GM12878 (cell line): ENCODE measurements around the gene UTS2. TPM values are rescaled to one million over a fixed set of nuclear protein-coding genes. Genes with fewer than 3 reads are reported as not detected.

Experiments used
- ATAC-seq: fragments of 200-7000 bp; cut with Tn5 transposase; 3 replicates; pipeline ENCODE4 v1.9.1; 2020; ENCODE audit warnings: mild to moderate bottlenecking, moderate library complexity
- BruUV-seq: library from RNA; stranded (reverse); fragments of 400-500 nt; replicated peaks from 2 replicates; lab custom pipeline; 2021; lab: Mats Ljungman, UMichigan
- CTCF ChIA-PET: fragments of 300-600 bp; sonication (Branson Sonifier 250); formaldehyde crosslinking; extraction: SDS; loops from one replicate; lab custom pipeline; 2021; ENCODE audit warnings: inconsistent platforms; lab: Yijun Ruan, JAX
- POLR2A ChIA-PET: fragments of 350-600 bp; formaldehyde crosslinking; extraction: SDS; loops from one replicate; lab custom pipeline; 2021; ENCODE audit warnings: inconsistent platforms; lab: Charles Lee
- RAD21 ChIA-PET: fragments of 300-600 bp; sonication (Branson Sonifier 250); formaldehyde crosslinking; loops from one replicate; lab custom pipeline; 2023; ENCODE audit warnings: antibody characterized with exemption; ENCODE audit not compliant: unreplicated experiment; lab: Charles Lee
- SMC1A ChIA-PET: fragments of 300-600 bp; sonication (Branson Sonifier 250); formaldehyde crosslinking; loops from one replicate; lab custom pipeline; 2023; ENCODE audit not compliant: unreplicated experiment, uncharacterized antibody; lab: Charles Lee
- DNase-seq: peaks from one replicate; pipeline ENCODE4 v3.0.0-alpha.2; 2011; ENCODE audit warnings: low read depth, low spot score
- FAIRE-seq: peaks from 3 replicates; lab custom pipeline; 2011; peaks lifted over from hg19 to GRCh38; lab: Jason Lieb, UNC
- H2AFZ ChIP-seq: 2 replicates; pipeline ENCODE4 v1.6.0; 2011; ENCODE audit warnings: low read depth, low read length, control low read depth; ENCODE audit not compliant: control insufficient read depth
- H3K27ac ChIP-seq: 2 replicates; pipeline ENCODE4 v1.5.1; 2011; ENCODE audit warnings: control low read depth; ENCODE audit not compliant: control insufficient read depth, insufficient read depth
- H3K27me3 ChIP-seq, 2 experiments: replicated peaks in 1 of 2; 2 replicates each; pipeline versions ENCODE4 v1.6.0 to v1.6.1; 2011; ENCODE audit warnings: low read length in 1 of 2; ENCODE audit not compliant: control insufficient read depth in 2 of 2, insufficient read depth in 2 of 2
- H3K36me3 ChIP-seq, 2 experiments: 2 replicates each; pipeline ENCODE4 v1.5.1; 2011; ENCODE audit warnings: low read length in 1 of 2; ENCODE audit not compliant: control insufficient read depth in 2 of 2, insufficient read depth in 2 of 2
- H3K4me1 ChIP-seq: 2 replicates; pipeline ENCODE4 v1.6.1; 2011; ENCODE audit warnings: mild to moderate bottlenecking, low read length, moderate library complexity, mixed read lengths; ENCODE audit not compliant: control insufficient read depth, insufficient read depth
- H3K4me2 ChIP-seq: 2 replicates; pipeline ENCODE4 v1.6.0; 2011; ENCODE audit warnings: control low read depth; ENCODE audit not compliant: control insufficient read depth, insufficient read depth
- H3K4me3 ChIP-seq: fragments of 200-600 bp; sonication (generic); 2 replicates; pipeline ENCODE4 v1.5.1; 2016
- H3K79me2 ChIP-seq: 2 replicates; pipeline ENCODE4 v1.6.0; 2011; ENCODE audit warnings: low read length; ENCODE audit not compliant: control insufficient read depth, insufficient read depth
- H3K9ac ChIP-seq: 2 replicates; pipeline ENCODE4 v1.8.0; 2011; ENCODE audit warnings: low read length, control low read depth, mixed read lengths; ENCODE audit not compliant: control insufficient read depth, insufficient read depth
- H3K9me3 ChIP-seq: replicated peaks from 3 replicates; pipeline ENCODE4 v1.5.1; 2011; ENCODE audit warnings: mild to moderate bottlenecking, low read length; ENCODE audit not compliant: control insufficient read depth, insufficient read depth
- H4K20me1 ChIP-seq: 2 replicates; pipeline ENCODE4 v1.6.0; 2011; ENCODE audit not compliant: control insufficient read depth, insufficient read depth
- CHD4 ChIP-seq: fragments of 200-600 bp; sonication (generic); IDR thresholded peaks from 2 replicates; pipeline ENCODE4 v1.6.1; 2016; ENCODE audit warnings: mild to moderate bottlenecking
- CREB1 ChIP-seq: IDR thresholded peaks from 2 replicates; pipeline ENCODE4 v1.6.1; 2012; ENCODE audit warnings: low read depth, mild to moderate bottlenecking, inconsistent platforms
- HSF1 ChIP-seq: fragments of 150-350 bp; IDR thresholded peaks from 2 replicates; pipeline ENCODE4 v1.6.1; 2014; ENCODE audit warnings: mild to moderate bottlenecking, low read depth, low read length
- IKZF1 ChIP-seq: fragments of 450-650 bp; conservative IDR thresholded peaks from 2 replicates; pipeline ENCODE4 v1.6.1; 2017; ENCODE audit warnings: antibody characterized with exemption, mild to moderate bottlenecking
- MXI1 ChIP-seq: fragments of 150-350 bp; IDR thresholded peaks from 2 replicates; pipeline ENCODE4 v1.6.1; 2011; ENCODE audit warnings: low read depth, mild to moderate bottlenecking, inconsistent platforms, low read length, improper control_type of control experiment
- POLR2AphosphoS2 ChIP-seq: IDR thresholded peaks from 2 replicates; pipeline ENCODE4 v1.6.1; 2011; ENCODE audit warnings: low read depth, mild to moderate bottlenecking, low read length, improper control_type of control experiment, moderate library complexity
- RCOR1 ChIP-seq: conservative IDR thresholded peaks from 2 replicates; pipeline ENCODE4 v1.6.1; 2012; ENCODE audit warnings: low read depth, low read length, improper control_type of control experiment
- RUNX3 ChIP-seq: IDR thresholded peaks from 2 replicates; pipeline ENCODE4 v1.6.1; 2012; ENCODE audit warnings: low read length, inconsistent platforms
- SIN3A ChIP-seq: IDR thresholded peaks from 2 replicates; pipeline ENCODE4 v1.6.1; 2012; ENCODE audit warnings: low read depth, low read length, improper control_type of control experiment
- SMAD5 ChIP-seq: IDR thresholded peaks from 2 replicates; pipeline ENCODE4 v1.6.1; 2016; ENCODE audit warnings: antibody characterized with exemption, low read depth
- WGBS: methylation state at CpG from one replicate; pipeline ENCODE4 v1.1.6; 2016; ENCODE audit warnings: low lambda C conversion rate; ENCODE audit not compliant: insufficient replicate concordance, insufficient coverage; ENCODE audit errors: missing lambda C conversion rate; 5-methylcytosine and 5-hydroxymethylcytosine counted together
- in situ Hi-C: fragments of 300-500 bp; cut with MboI; formaldehyde crosslinking; loops from 9 replicates; pipeline ENCODE4 v1.14.3; 2018; ENCODE audit warnings: mixed read lengths
- intact Hi-C: fragments of 100-400 bp; cut with micrococcal nuclease; formaldehyde crosslinking; loops from one replicate; pipeline ENCODE4 v1.14.2; 2022; ENCODE audit not compliant: unreplicated experiment
- polyA plus RNA-seq, 11 experiments: library from polyadenylated mRNA; depleted of rRNA in 4 of 11; unstranded in 6 of 11; stranded (reverse) in 5 of 11; fragments of >200 nt; fragmentation: Nextera tagmentation in 4 of 11; fragmentation: Illumina TruSeq in 1 of 11; extraction: Ambion mirVana in 4 of 11; extraction: Trizol in 1 of 11; gene quantifications; 1 replicate in 1 of 11; 2 replicates in 10 of 11; pipeline versions ENCODE4 v1.2.1 to v1.2.3, GENCODE V29; 2011 to 2016; ENCODE audit warnings: inconsistent platforms in 2 of 11, missing spikeins in 2 of 11, low read depth in 1 of 11
- total RNA-seq, 4 experiments: library from RNA; depleted of rRNA in 3 of 4; stranded (reverse); fragments of >200 nt in 3 of 4; fragmentation: Illumina TruSeq in 1 of 4; extraction: Trizol in 1 of 4; gene quantifications; 2 replicates each; pipeline versions ENCODE4 v1.2.1 to v1.2.3, GENCODE V29; 2013 to 2021
- TF ChIP-seq, protein P1 (sequence below): IDR thresholded peaks from 2 replicates; pipeline ENCODE4 v1.6.1; 2012; ENCODE audit warnings: improper control_type of control experiment, low read depth, low read length; ENCODE audit not compliant: insufficient replicate concordance
- TF ChIP-seq, protein P2 (sequence below): IDR thresholded peaks from 2 replicates; pipeline ENCODE4 v1.6.1; 2012; ENCODE audit warnings: mild to moderate bottlenecking, low read depth, low read length

UTS2 gene
- total and polyA plus RNA-seq, 10 of the 15 experiments (the other 5 are each of a cell fraction or from before 2014, with no cell fraction given), result not detected

GRCh38 chr1:7831458-7831857 lies 21.4 kb downstream of the UTS2 start (continued):
- no peak for TF ChIP-seq CHD4

DNA sequence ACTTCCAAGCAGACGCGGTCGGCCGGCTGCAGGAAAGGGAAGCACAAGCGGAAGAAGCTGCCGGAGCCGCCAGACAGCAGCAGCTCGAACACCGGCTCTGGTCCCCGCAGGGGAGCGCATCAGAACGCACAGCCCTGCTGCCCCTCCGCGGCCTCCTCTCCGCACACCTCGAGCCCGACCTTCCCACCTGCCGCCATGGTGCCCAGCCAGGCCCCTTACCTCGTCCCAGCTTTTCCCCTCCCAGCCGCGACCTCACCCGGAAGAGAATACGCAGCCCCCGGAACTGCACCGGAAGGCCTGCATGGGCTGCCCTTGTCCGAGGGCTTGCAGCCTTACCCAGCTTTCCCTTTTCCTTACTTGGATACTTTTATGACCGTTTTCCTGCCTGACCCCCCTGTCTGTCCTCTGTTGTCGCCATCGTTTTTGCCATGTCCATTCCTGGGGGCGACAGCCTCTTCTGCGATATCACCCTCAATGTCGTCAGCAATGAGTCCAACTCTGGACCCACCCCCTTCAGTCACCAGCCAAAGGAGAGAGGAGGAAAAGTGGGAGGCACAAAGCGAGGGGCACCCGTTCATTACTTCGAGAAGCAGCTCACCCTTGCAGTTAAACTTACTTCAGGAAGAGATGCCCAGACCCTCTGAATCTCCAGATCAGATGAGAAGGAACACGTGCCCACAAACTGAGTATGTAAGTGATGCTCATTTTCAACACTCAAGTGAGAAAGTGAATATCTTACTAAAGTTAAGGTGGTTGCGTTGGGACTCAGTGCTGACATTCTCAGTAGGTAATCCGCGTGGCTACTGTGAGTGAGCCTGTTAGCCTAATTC lies 25.5 kb downstream of the UTS2 start:
- Histone ChIP-seq H2AFZ (no peak overlapping the region), H4K20me1 (no peaks in the 10 kb centered on the region), H3K4me2 (no peak overlapping the region), H3K4me1 (peaks cover 4% of the 10 kb centered on the region), H3K27ac (no peak overlapping the region), H3K36me3 (no peaks in the 10 kb centered on the region), H3K27me3 (no peaks in the 10 kb centered on the region), H3K79me2 (no peaks in the 10 kb centered on the region), H3K9me3 (no peaks in the 10 kb centered on the region), H3K9ac (no peak overlapping the region), H3K4me3 (no peak overlapping the region)
- ATAC-seq, result no peak
- WGBS, result 76% methylated on average over 39 of the region's 39 CpGs
- ChIA-PET RAD21 (no interaction called here), SMC1A (no interaction called here), CTCF (no interaction called here), POLR2A (no interaction called here)
- no peak for DNase-seq
- intact Hi-C loops (no loop called here), in situ Hi-C loops (no loop called here)
- BruUV-seq, result no TSS peak
- no peak for FAIRE-seq
- TF ChIP-seq SIN3A, result no peak
- TF ChIP-seq, protein P1, sequence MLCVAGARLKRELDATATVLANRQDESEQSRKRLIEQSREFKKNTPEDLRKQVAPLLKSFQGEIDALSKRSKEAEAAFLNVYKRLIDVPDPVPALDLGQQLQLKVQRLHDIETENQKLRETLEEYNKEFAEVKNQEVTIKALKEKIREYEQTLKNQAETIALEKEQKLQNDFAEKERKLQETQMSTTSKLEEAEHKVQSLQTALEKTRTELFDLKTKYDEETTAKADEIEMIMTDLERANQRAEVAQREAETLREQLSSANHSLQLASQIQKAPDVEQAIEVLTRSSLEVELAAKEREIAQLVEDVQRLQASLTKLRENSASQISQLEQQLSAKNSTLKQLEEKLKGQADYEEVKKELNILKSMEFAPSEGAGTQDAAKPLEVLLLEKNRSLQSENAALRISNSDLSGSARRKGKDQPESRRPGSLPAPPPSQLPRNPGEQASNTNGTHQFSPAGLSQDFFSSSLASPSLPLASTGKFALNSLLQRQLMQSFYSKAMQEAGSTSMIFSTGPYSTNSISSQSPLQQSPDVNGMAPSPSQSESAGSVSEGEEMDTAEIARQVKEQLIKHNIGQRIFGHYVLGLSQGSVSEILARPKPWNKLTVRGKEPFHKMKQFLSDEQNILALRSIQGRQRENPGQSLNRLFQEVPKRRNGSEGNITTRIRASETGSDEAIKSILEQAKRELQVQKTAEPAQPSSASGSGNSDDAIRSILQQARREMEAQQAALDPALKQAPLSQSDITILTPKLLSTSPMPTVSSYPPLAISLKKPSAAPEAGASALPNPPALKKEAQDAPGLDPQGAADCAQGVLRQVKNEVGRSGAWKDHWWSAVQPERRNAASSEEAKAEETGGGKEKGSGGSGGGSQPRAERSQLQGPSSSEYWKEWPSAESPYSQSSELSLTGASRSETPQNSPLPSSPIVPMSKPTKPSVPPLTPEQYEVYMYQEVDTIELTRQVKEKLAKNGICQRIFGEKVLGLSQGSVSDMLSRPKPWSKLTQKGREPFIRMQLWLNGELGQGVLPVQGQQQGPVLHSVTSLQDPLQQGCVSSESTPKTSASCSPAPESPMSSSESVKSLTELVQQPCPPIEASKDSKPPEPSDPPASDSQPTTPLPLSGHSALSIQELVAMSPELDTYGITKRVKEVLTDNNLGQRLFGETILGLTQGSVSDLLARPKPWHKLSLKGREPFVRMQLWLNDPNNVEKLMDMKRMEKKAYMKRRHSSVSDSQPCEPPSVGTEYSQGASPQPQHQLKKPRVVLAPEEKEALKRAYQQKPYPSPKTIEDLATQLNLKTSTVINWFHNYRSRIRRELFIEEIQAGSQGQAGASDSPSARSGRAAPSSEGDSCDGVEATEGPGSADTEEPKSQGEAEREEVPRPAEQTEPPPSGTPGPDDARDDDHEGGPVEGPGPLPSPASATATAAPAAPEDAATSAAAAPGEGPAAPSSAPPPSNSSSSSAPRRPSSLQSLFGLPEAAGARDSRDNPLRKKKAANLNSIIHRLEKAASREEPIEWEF, result no peak
- no peak for TF ChIP-seq RUNX3
- TF ChIP-seq HSF1, result no peak
- no peak for TF ChIP-seq SMAD5
- TF ChIP-seq CREB1, result no peak
- TF ChIP-seq, protein P2, sequence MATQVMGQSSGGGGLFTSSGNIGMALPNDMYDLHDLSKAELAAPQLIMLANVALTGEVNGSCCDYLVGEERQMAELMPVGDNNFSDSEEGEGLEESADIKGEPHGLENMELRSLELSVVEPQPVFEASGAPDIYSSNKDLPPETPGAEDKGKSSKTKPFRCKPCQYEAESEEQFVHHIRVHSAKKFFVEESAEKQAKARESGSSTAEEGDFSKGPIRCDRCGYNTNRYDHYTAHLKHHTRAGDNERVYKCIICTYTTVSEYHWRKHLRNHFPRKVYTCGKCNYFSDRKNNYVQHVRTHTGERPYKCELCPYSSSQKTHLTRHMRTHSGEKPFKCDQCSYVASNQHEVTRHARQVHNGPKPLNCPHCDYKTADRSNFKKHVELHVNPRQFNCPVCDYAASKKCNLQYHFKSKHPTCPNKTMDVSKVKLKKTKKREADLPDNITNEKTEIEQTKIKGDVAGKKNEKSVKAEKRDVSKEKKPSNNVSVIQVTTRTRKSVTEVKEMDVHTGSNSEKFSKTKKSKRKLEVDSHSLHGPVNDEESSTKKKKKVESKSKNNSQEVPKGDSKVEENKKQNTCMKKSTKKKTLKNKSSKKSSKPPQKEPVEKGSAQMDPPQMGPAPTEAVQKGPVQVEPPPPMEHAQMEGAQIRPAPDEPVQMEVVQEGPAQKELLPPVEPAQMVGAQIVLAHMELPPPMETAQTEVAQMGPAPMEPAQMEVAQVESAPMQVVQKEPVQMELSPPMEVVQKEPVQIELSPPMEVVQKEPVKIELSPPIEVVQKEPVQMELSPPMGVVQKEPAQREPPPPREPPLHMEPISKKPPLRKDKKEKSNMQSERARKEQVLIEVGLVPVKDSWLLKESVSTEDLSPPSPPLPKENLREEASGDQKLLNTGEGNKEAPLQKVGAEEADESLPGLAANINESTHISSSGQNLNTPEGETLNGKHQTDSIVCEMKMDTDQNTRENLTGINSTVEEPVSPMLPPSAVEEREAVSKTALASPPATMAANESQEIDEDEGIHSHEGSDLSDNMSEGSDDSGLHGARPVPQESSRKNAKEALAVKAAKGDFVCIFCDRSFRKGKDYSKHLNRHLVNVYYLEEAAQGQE, result no peak
- no peak for TF ChIP-seq RCOR1
- TF ChIP-seq MXI1, result no peak
- TF ChIP-seq POLR2AphosphoS2, result no peak
- TF ChIP-seq IKZF1, result no peak
